ENCODE results near the gene RIMBP2.

The RIMBP2 gene

DNA sequence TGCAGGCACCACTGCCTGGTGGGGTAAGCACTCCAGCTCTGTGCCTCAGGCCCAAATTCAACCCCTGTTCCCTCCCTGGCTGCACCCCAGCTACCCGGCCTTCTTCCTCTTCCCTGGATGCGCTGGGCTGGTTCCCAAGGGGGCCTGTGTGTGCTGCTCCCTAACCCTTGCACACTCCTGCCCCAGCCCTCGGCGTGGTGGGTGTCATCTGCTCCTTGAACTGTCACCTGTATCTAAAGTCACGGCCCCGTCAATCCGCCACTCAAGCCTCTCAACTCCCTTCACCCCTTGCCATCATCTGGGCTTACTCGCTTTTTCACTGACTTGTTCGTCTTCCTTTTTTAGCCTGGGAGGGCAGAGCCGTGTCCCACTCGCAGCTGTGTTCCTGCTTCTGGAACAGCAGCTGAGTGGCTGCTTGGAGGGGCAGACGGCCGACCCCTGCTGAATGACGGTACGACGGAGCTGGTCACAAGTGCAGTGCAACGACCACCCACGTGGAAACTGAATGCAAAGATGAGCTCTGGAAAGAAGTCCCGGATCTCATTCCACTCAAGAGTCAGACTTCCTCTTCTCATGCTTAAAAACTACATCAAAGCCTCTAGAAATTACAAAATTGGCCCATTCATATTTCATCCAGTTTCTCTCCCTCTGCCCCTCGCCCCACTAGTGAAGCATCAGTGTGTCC is 239.5 kb downstream of the RIMBP2 start:
- no peak for DNase-seq

DNA sequence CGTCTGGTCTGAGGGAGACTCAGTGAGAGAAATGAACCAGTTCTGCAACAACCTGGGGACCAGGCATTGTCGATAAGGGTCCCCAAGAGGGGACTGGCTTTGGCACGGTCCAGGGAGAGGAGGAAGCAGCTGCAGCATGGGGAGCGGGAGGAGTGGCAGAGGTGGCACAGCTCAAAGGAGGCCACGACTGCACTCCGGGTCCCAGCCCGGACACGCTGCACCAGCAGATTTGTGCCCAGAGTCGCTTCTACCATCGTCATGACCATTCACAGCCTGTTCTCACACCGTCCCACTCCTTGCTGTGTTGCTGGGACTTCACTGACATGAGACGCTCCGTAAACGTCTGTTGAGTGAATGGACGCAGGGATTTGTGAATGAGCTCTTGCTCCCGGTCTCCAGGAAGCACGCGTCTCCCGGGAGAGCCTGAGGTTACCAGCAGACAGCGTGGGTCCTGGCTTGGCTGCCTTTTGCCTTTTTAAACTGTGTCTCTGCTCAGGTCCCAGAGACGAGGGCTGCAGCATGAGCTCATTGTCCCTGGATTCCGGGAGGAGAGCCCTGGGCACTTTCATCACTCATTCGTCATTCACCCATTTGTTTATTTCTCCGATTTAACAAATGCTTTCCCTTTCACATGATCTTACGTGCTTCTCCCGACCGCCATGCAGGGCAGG is 241.4 kb downstream of the RIMBP2 start:
- DNase-seq = no peak

DNA sequence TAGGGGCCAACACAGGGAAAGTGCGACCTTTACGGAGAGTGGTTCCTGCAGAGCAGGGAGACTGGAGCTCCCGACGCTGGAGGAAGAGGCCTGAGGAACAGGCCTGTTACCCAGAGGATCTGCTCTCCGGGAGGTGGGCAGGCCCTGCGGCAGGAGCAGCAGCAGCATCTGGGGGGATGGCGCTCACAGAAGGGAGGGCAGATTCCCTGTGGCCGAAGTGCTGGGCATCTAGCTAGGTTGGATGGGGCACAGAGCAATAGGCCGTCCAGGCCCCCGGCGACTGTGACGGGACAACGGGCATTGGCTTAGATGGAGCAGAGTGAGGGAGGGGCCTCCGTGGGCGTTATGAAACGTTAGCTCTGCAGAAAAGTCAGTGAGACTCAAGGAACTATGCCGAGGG is 242.8 kb downstream of the RIMBP2 start:
- DNase-seq = no peak

DNA sequence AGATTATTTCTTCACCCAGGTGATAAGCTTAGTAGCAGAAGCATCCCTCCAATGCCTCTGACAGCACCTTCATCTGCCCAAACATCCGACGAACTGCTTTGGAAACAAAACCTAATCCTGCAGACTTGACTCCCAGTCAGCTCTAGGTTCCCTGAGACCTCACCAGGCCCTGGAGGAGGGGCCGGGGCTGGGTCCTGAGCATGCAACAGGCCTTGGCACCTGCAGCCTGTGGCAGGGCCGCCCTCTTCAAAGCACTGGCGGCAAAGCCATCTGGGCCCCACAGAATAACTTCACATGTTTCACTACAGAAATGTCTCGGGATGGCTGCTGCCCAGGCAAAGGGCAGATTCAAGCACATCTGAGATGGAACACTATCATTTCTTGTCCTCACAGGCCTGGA is 245.1 kb downstream of the RIMBP2 start:
- no peak for DNase-seq

DNA sequence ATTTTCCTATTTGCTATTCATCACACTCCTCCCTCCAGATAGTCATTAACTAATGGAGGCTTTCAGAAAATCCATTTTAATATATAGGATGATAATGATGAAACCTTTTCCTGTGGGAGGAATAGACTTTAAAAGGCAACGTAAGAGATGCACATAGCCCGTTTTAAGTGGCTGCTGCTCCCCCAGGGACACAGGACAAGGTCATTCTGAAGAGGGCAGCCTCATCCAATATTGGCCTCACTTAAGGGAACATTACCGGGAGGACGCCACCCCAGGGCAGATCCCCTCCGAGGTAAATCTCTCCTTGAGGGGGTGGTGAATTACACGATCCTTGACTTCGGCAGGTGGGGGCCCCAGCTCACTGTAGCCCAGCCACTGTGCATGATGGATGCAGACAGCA is 246.5 kb downstream of the RIMBP2 start:
- no peak for DNase-seq

DNA sequence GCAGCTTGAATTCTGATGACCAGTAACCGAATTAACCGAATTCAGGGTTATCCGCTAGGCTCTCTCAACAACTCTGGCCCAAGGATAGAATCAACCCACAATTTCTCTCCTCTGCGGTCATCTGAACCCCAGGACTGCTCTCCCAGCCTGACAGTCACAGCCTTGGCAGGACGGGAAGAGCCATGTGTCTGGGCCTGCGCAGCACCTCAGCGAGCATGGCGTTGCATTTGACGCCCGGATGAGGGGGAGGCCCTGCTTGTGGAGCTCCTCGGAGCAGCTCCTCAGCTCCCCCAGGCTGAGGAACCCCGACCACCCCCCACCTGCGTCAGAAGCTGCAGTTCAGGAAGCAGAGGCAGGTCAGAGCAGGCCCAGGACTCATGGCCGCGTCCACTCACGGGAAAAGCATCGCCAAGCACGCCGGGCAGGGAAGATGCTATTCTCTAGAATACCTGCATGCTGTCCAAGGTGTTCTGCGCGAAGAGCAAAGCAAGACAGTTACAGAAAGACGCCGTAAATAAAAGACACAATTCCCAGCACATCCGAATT is 247.3 kb downstream of the RIMBP2 start:
- DNase-seq = no peak

DNA sequence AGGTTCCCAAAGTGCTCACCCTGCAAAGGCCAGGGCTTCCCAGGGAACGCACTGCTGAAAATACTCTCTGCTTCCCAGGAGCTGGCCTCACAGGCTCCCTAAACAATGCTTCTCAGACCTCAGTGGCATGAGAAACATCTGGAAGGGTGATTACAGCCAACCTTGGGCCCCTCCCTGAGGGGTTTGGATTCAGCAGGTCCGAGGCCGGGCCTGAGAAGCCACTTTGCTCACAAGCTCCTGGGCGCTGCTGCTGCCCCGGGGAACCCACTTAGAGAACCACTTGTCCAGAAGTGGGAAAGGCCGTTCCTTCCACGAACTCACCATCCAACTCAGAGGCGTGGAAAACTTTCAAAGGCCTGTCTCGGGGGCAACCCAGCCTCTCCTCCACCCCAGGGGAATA is 247.9 kb downstream of the RIMBP2 start:
- no peak for DNase-seq

DNA sequence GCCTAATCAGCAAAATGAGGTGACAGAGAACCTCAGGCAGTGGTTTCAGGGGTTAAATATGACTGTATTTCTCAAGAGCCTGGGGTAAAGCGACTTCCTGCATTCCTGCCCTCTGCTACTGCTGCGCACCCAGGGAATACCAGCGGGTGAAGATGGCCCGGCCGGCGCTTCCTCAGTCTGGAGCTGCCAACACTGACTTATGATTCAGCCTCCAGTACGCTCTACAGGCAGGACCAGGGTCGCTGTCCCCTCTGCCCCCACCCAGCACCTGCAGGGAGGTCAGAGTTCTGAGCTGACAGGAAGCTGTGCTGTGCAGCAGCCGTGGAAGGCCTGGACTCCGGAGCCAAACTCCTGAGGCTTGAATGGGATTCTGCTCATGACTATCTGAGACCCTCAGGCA is 250.5 kb downstream of the RIMBP2 start:
- DNase-seq = no peak

DNA sequence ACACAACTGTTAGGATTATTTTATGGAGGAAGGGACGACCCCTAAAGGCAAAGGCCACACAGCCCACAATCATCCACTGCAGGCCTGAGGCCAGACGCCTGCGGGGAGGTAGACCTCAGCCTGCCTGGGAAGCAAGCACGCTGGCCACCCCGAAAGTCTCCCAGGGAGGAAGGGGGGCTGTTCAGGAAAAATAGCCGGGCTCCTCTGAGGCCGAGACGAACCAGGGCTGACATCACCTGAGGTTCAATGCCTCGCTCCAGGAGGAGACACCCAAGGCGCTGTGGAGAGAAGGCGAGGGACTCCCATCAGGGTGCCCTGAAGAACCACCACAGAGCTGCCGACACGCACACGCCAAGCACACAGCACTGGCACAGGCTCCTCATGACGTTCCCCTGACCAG is 251.1 kb downstream of the RIMBP2 start:
- DNase-seq = no peak

DNA sequence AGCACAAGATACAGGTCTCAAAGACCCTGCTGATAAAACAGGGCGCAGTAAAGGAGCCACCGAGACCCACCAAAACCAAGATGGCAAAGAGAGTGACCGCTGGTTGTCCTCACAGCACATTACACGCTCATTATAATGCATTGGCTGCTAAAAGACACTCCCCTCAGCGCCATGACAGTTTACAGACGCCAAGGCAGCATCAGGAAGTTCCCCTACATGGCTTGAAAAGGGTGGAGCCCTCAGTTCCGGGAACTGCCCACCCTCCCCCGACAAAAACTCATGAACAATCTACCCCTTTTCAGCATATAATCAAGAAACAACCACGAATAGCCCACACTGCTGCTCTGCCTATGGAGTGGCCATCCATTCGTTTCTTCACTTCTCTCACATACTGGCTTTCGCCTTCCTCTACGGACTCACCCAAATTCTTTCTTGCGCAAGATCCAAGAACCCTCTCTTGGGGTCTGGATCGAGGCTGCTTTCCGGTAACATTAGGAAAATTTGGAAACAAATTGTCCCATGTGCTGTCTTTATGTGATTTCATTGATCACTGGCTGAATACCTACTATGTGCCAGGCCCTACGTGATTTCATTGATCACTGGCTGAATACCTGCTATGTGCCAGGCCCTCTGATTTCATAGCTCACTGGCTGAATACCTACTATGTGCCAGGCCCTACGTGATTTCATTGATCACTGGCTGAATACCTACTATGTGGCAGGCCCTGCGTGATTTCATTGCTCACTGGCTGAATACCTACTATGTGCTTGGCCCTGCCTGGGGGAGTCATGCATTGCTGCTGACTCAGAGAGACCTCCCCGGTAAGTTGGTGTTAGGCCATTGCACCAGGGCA is 252.1 kb downstream of the RIMBP2 start:
- DNase-seq = peak; percentile 77

DNA sequence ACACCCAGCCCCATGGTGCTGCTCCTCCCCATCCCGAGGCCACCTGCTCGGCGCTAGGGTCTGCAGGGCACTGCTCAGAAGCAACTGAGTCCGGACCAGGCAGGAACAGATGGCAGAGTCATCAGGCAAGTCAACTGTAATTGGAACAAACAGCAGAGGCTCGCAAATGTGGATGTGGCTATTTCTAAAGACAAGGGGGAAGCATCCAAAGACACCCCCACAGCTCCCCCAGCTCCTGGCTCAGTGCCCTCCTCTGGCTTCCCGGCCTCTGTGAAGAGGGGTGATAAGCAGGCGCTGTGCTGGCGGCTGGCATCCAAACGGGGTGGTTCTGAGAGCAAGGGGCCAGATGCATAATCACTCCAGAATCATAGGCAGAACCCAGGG is 252.8 kb downstream of the RIMBP2 start:
- DNase-seq = peak; percentile 91

DNA sequence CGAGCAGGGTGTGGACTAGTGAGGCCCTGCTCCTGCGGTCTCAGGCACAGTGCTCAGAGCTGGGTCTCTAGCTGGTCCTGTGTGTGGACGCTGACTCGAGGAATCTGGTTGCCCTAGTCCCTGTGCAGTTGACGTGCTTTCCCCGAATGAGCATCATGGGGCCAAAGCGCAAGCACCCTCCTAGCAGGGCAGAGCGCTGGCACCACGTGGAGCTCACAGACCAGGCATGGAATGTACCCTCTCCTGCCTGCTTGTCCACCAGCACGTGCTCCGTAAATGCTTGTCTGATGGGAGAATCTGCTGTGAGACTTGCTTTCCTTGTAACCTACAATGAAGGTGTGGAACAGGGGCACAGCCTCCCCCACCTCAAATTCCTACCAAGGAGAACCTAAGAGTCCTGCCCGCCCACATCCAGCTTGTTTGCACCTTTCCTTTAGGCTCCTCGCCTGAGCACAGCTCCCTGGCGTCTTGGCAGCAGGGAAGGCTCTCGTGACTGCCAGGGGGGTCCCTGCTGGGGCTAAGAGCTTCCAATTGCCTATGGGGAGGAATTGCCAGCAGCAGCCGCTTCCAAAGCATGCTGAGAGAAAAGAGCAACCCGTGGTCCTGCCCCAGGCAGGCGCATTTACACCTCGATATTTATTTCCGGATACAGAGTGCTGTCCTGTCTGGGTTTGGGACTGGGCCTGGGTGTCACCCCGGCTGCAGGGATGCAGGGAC is 253.4 kb downstream of the RIMBP2 start:
- peak; percentile 91 for DNase-seq

DNA sequence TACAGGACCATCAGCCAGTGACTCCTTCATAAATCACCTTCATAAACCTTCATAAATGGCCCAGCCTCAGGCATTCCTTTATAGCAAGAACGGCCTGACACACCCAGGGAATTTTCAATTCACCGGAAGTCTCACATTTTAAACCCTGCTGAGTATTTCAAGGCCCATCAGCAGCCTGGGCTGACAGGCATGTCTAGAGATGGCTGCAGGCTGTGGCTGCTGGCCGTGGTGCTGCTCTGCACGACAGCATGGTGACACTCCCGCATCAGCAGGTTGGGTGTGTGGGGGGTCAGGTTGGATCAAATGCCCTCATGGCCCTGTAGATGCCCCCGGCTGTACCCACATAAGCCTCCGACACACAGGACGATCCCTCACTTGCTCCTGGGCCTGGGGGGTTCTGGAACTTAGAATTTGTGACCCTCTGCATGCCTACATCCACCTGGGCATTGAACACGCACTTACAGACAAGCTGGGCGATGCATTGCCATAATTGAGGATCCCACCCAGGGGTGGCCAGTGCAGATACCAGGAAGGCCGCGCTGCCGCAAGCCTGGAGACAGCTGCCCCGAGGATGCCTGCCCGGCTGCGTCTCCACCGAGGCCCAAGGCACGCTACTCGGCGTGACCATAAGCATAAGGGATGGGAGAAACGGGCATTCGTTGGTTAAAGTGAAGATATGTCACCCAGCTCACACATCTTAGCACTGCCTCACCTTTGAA is 254.1 kb downstream of the RIMBP2 start:
- no peak for DNase-seq

DNA sequence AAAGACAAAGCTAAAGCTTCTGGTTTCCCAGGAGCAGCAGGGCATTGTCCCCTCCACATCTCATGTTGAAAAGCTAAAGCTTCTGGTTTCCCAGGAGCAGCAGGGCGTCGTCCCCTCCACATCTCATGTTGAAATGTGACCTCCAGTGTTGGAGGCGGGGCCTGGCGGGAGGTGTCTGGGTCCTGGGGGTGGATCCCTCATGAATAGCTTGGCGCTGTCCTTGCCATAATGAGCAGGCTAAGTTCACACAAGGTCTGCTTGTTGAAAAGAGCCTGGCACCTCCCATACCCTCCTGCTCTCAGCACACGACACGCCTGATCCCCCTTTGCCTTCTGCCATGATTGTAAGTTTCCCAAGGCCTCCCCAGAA is 254.7 kb downstream of the RIMBP2 start:
- peak; percentile 67 for DNase-seq

DNA sequence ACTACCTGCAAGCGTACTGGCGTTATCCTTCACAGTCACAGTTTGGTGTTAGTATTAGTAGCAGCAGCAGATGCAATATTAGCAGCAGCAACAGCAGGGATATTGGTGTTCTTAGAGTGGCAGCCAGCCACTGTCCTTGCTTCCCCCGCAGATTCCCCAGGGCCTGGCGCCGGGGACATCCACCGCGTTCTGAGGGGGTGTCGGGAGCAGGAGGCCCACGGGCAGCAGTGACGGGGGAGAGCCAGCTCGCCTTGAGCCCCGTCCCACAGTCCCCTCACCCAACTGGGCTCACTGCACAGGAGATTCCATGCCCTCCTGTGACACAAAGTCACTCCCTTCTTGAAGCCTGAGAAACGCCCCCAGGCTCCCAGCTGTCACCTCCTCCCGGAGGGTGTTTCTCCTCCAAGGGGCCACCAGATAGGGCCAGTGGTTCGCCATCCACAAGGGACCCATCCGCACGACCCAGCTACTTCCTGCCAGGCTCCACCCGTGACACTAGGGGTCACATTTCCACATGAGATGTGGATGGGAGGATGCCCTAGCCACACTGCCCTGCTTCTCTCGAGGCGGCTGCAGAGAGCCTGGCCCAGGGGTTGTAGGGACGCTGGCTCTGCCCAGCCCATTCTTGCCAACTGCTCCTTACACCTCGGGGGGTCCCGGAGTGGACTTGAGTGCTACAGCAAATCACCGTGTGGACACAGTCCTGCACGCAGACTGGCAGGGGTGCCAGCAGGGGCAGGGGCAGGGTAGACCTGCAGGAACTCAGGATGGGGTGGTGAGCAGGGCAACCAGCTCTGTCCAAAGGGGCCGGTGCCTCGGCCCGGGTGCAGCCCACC is 255.3 kb downstream of the RIMBP2 start:
- DNase-seq = peak; percentile 32

DNA sequence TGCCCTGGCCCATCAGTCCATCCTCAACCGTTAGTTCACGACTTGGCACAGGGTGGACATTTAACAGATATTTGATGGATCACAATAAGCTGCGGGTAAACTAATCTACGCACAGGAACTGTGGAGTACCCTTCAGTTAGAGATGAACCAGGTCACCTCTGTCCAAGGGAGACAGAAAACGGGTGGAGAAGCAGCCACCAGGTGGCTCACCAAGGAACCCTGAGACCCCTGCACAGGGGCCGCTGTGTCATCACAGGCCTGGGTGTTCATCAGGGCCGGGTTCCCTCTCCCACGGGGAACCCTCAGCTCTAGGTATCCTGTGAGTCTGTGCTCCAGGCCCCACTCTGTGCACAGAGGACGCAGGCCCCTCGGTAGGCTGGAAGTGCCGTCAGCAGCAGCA is 256.2 kb downstream of the RIMBP2 start:
- DNase-seq = no peak

DNA sequence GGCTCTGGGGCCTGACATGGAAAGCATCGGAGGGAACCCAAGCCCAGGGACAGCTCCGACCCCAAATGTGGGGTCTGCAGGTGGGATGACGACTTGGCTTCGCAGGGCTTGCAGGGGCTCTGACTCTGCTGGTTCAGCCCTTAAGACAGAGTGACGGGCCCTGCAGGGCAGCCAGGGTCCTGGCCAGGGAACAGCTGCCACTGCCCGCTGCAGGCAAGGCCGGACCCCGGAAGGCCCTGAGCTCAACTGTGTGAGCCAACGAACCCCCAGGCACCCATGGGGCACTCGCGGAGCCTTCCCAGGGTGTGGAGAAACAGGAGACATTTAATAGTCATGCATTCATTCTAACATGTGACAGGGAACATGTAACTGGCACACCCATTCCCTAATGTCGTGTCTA is 257.8 kb downstream of the RIMBP2 start:
- no peak for DNase-seq

DNA sequence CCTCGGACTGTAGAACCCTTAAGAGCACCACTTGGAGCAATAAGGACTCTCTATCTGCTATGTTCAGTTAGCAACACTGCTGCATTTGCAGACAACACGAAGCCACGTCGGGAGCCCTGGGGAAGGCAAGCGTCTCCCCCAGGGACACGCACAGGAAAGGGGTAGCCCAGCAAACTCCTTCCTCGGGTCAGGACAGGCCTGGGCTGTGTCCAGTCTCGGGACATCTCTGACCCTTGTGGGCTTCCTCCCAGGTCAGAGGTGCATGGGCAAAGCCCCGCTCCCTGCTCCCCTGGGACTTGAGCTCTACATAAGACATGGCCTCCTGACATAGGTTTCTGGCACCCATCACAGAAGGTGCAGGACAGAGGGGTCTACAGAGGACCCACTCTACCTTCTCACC is 258.9 kb downstream of the RIMBP2 start:
- DNase-seq = no peak

DNA sequence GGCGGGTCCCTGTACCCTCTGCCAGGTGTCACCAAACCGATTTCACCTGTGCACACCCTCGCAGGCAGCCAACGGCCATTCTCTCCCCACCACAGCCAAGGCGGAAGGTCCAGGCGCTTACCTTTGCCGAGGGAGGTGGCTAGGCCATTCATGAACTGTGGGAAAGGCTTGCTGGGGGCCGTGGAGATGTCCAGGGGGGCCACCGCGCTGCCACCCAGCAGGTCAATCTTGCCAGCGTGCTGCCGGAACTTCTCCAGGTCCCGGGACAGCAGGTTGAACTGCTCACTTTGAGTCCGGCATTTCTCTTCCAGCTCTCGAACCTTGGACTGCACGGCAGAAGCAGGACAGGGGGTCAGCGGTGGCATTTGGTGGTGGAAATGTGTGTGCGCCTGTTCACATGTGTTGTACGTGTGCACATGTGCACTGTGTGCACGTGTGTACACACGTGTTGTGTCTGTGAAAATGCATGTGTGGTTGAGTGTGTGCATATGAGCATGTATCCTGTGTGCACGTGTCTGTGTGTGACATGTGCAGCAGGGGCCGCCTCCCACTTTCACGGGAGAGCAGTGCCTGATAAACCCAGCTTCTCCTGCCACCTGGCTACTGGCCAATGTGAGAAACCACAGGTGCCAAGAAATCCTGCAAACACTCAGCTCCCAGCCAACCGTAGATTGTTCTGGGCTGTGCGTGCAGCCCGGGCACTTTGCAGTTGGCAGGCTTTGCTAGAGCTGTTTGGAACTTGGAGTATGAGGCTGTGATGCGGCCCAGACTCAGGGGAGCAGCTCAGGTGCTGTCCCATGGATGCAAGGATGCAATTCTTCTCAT is 259.5 kb downstream of the RIMBP2 start:
- DNase-seq = peak; percentile 73

DNA sequence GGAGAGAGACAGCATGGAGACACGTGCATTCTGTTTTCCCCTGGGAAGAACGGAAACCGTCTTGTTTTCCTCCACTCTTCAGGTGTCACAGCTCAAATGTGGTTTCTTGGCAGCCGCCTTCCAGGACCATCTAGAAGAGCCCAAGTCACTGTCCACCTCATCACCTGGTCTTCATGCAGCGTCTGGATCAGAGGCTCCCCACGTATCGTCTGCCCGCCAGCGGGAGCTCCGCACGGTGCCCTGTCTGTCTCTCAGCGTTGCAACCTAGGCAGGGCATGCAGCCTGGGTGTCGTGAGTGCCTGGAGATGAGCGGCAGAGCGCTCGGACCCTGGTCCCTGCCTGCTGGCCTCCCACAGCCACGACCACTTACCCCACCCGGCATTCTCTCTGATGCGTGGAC is 260.9 kb downstream of the RIMBP2 start:
- DNase-seq = no peak

DNA sequence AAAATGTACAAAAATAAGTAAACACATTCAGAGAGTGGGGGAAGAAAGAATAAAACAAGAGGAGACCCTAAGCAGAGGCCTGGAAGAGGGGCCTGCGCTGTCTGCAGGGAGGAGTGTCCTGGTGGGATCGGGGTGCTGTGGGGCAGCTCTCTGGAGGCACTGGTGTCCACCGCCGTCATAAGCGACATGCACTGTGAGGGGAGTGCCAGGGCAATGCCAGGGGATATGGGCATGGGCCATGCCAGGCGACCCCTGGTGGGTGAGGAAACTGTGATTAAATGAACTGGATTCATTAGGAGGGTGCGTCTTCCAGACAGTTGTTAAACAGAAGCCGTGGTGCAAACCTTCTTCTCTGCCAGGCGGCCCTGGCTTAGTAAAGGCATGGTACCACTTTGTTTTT is 261.8 kb downstream of the RIMBP2 start:
- no peak for DNase-seq

Data from NCI-H2171 treated with DMSO at 0.1 percent for 48 hours (cell line).